Lung (tissue), 12 donors: Measurements from ENCODE around the gene KCND3. TPM values are rescaled to one million over a fixed set of nuclear protein-coding genes. Genes with fewer than 3 reads are reported as not detected.

Experiments used
- ATAC-seq: fragments of 200-7000 bp; cut with Tn5 transposase; one replicate; pipeline ENCODE4 v1.9.1; 2020; ENCODE audit warnings: moderate number of reproducible peaks; ENCODE audit not compliant: insufficient read depth, low FRiP score
- DNase-seq, 3 donors: peaks; one replicate each; pipeline ENCODE4 v3.0.0-alpha.2; 2013 to 2017
- H3K27ac ChIP-seq, 2 donors: one replicate each; pipeline ENCODE4 v1.5.1; 2013; ENCODE audit warnings: mild to moderate bottlenecking in 2 of 2, moderate library complexity in 2 of 2, control low read depth in 1 of 2, inconsistent platforms in 1 of 2, low read depth in 1 of 2, low read length in 1 of 2
- H3K27me3 ChIP-seq, 3 donors: one replicate each; pipeline ENCODE4 v1.5.1; 2013; ENCODE audit warnings: low read length in 2 of 3; ENCODE audit not compliant: control insufficient read depth in 3 of 3, insufficient read depth in 3 of 3
- H3K36me3 ChIP-seq, 4 donors: one replicate each; pipeline ENCODE4 v1.5.1; 2013; ENCODE audit warnings: low read length in 4 of 4, mild to moderate bottlenecking in 1 of 4, moderate library complexity in 1 of 4; ENCODE audit not compliant: control insufficient read depth in 4 of 4, insufficient read depth in 4 of 4
- H3K4me1 ChIP-seq, 5 donors: one replicate each; pipeline ENCODE4 v1.5.1; 2013; ENCODE audit warnings: low read length in 5 of 5, mild to moderate bottlenecking in 2 of 5, moderate library complexity in 1 of 5; ENCODE audit not compliant: control insufficient read depth in 5 of 5, insufficient read depth in 5 of 5
- H3K4me3 ChIP-seq: one replicate; pipeline ENCODE4 v1.5.1; 2013; ENCODE audit warnings: mild to moderate bottlenecking, control low read depth, moderate library complexity
- H3K9ac ChIP-seq, 2 donors: one replicate each; pipeline ENCODE4 v1.5.1; 2013; ENCODE audit warnings: low read length in 2 of 2, control low read depth in 1 of 2; ENCODE audit not compliant: insufficient read depth in 1 of 2
- H3K9me3 ChIP-seq, 4 donors: one replicate each; pipeline ENCODE4 v1.5.1; 2013; ENCODE audit warnings: low read length in 3 of 4, mild to moderate bottlenecking in 1 of 4, moderate library complexity in 1 of 4; ENCODE audit not compliant: control insufficient read depth in 4 of 4, insufficient read depth in 3 of 4
- WGBS, 2 donors: extraction: QIAGEN DNeasy Blood & Tissue Kit; methylation state at CpG; one replicate each; pipeline ENCODE4 v1.1.7; 2013; 5-methylcytosine and 5-hydroxymethylcytosine counted together
- polyA plus RNA-seq, 2 donors: library from polyadenylated mRNA; stranded (reverse); fragments of 200-250 nt; gene quantifications; one replicate each; pipeline ENCODE4 v1.2.1, GENCODE V29; 2013
- total RNA-seq, 2 donors: library from RNA; depleted of rRNA in 1 of 2; stranded (reverse); fragments of >200 nt in 1 of 2; gene quantifications; one replicate each; pipeline ENCODE4 v1.2.1, GENCODE V29; 2014 to 2021
- TF ChIP-seq, protein P1 (sequence below): IDR thresholded peaks from 2 replicates; pipeline ENCODE4 v1.5.1; 2012; ENCODE audit warnings: mild to moderate bottlenecking; ENCODE audit errors: control extremely low read depth, extremely low read depth
- donor health status: control.
- donor health status: control.
- donor health status: Bipolar disorder and iron deficiency.
- donor health status: healthy.
- donor health status: DM: yes; HTN: yes; CAD: no.

KCND3 gene
- total and polyA plus RNA-seq, 4 donors: 1.3 to 12.1 (median 4.9) TPM

DNA sequence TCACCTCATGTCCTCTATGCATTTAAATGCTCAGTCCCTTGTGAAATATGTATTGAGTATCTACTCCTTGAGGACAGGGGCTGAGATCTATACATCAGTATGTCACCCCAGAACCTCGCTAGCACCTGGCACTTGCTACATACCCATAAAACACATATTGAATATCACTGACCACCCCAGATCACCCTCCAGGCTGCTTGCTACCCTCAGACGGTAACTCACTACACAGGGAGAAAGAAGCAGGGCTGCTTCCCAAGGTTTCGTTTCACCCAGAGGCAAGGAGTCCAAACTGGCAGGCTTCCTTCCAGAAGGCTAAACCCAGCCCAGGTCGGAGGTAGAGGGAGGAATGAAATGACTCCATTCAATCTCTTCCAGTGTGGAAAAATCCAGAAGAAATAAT is 258.8 kb downstream of the KCND3 start:
- H3K27ac ChIP-seq: no peak overlapping the region
- TF ChIP-seq, protein P1, sequence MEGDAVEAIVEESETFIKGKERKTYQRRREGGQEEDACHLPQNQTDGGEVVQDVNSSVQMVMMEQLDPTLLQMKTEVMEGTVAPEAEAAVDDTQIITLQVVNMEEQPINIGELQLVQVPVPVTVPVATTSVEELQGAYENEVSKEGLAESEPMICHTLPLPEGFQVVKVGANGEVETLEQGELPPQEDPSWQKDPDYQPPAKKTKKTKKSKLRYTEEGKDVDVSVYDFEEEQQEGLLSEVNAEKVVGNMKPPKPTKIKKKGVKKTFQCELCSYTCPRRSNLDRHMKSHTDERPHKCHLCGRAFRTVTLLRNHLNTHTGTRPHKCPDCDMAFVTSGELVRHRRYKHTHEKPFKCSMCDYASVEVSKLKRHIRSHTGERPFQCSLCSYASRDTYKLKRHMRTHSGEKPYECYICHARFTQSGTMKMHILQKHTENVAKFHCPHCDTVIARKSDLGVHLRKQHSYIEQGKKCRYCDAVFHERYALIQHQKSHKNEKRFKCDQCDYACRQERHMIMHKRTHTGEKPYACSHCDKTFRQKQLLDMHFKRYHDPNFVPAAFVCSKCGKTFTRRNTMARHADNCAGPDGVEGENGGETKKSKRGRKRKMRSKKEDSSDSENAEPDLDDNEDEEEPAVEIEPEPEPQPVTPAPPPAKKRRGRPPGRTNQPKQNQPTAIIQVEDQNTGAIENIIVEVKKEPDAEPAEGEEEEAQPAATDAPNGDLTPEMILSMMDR: no peak
- no peaks in the 10 kb centered on the region for H3K9me3 ChIP-seq
- WGBS, 2 donors: 89 to 92% methylated on average over 4 of the region's 4 CpGs
- peaks cover 7 to 42% (median 18%) of the 10 kb centered on the region in 5 donors for H3K4me1 ChIP-seq
- H3K27me3 ChIP-seq: no peaks in the 10 kb centered on the region
- H3K4me3 ChIP-seq: no peak overlapping the region
- peaks cover 0 to 8% (median 0%) of the 10 kb centered on the region in 4 donors for H3K36me3 ChIP-seq
- no peak for ATAC-seq
- no peak for DNase-seq
- no peak overlapping the region for H3K9ac ChIP-seq

DNA sequence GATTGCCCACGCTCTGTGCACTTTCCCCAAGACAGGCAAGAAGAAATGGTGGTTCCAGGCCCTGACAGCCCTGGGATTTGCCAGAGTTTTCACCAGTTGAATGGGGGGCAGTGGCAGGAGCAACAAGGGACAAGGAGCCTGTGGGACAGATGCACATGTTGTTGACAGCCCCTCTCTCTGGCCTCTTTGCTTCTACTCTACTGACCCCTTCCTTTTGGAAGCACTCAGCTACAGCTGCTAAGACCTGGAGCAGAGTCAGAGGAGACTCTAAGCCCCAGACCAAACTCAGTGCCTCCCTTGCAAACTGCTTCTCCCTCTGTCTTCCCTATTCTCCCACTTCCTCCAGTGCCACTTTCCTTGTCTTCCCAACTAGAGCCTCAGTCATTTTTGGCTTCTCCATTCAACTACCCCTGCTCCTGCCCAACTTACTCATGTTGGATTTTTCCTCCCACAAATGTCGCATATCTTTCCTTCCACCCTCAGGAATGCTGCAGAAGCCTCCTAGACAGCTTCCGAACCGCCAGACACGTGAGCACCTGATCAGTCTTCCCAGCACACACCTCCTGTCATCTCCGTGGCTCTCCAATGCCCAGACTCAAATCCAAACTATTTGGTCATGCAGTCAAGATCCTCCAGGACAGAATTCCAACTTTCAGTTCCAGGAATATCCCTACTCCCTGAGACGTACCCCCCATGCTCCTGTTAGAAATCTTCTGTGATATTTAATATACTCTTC is 259.4 kb downstream of the KCND3 start:
- no peaks in the 10 kb centered on the region for H3K9me3 ChIP-seq
- no peak overlapping the region for H3K4me3 ChIP-seq
- H3K36me3 ChIP-seq: peaks cover 0 to 8% (median 0%) of the 10 kb centered on the region in 4 donors
- H3K27ac ChIP-seq: peak overlapping the region in 1 of 2 donors; percentile 42
- no peak for DNase-seq
- H3K4me1 ChIP-seq: peaks cover 6 to 37% (median 16%) of the 10 kb centered on the region in 5 donors
- H3K9ac ChIP-seq: no peak overlapping the region
- H3K27me3 ChIP-seq: no peaks in the 10 kb centered on the region
- TF ChIP-seq, protein P1: no peak
- WGBS, 2 donors: 83 to 91% methylated on average over 7 of the region's 7 CpGs
- no peak for ATAC-seq

DNA sequence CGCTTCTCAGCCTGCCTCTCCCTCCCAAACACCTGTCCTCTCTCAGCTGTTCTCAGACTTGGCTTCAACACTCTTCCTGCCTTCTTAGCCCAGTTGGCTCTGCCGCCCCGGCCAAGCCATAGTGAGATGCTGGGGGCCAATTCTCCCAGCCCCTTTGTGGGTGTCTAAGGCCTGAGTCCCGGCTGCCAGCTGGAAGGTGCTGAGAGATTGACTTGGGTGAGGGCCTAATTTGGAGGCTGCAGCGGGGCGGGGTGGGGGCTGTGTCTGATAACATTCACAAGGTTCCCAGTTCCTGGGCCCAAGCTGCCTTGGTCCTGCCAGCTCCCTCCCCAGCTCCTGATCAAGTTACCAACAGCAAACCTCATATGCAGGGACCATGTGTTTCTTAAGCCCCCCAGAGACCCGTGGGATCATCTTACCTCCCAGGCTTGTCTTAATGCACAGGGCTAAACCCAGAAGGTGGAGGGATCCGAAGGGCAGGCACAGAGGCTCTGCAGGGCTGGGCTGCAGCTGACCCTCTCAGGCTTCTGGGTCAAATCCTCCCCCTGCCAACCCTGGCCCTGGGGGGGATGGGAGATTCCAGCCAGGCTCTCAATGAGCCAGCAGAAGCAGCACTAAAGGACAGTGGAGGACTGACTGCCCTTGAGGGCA is 260.1 kb downstream of the KCND3 start:
- WGBS, 2 donors: 73 to 77% methylated on average over 8 of the region's 8 CpGs
- no peak overlapping the region for H3K4me3 ChIP-seq
- H3K27ac ChIP-seq: peak overlapping the region in 1 of 2 donors; percentile 42
- H3K27me3 ChIP-seq: no peaks in the 10 kb centered on the region
- H3K9me3 ChIP-seq: no peaks in the 10 kb centered on the region
- peaks cover 0 to 8% (median 0%) of the 10 kb centered on the region in 4 donors for H3K36me3 ChIP-seq
- H3K9ac ChIP-seq: no peak overlapping the region
- ATAC-seq: no peak
- DNase-seq: no peak
- TF ChIP-seq, protein P1: no peak
- peaks cover 6 to 31% (median 15%) of the 10 kb centered on the region in 5 donors for H3K4me1 ChIP-seq
